Astrocyte (in vitro differentiated cells and primary cell): ENCODE measurements around the gene KLRC3.

Source experiments
- EZH2 ChIP-seq: IDR thresholded peaks from 2 replicates; pipeline ENCODE4 v1.6.1; 2012; ENCODE audit warnings: mild to moderate bottlenecking, low read length, inconsistent platforms; ENCODE audit not compliant: insufficient read depth
- TF ChIP-seq, protein P1 (sequence below): IDR thresholded peaks from 2 replicates; pipeline ENCODE4 v1.5.1; 2011; ENCODE audit warnings: low read depth, mild to moderate bottlenecking, inconsistent platforms, low read length, moderate library complexity; ENCODE audit not compliant: insufficient read depth

DNA sequence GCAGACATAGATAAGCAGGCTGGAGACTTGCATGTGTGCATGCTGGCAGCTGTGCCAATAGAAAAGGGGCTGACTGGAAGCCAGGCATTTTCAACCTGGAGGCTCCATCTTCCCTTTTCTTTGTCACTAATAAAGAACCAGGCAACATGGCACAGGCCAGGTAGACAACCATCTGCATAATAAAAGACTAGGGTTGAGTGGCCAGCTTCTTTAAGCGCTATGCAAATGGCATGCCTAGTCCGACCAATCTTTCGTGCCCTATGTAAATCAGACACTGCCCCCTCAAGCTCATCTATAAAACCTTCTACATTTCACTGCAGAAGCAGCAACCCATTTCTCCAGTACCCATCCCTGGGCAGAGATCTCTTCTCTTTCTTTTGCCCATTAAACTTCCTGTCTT, 37.4 kb upstream of the KLRC3 start:
- TF ChIP-seq EZH2, result no peak
- TF ChIP-seq, protein P1, sequence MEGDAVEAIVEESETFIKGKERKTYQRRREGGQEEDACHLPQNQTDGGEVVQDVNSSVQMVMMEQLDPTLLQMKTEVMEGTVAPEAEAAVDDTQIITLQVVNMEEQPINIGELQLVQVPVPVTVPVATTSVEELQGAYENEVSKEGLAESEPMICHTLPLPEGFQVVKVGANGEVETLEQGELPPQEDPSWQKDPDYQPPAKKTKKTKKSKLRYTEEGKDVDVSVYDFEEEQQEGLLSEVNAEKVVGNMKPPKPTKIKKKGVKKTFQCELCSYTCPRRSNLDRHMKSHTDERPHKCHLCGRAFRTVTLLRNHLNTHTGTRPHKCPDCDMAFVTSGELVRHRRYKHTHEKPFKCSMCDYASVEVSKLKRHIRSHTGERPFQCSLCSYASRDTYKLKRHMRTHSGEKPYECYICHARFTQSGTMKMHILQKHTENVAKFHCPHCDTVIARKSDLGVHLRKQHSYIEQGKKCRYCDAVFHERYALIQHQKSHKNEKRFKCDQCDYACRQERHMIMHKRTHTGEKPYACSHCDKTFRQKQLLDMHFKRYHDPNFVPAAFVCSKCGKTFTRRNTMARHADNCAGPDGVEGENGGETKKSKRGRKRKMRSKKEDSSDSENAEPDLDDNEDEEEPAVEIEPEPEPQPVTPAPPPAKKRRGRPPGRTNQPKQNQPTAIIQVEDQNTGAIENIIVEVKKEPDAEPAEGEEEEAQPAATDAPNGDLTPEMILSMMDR, result no peak
